Measurements from ENCODE around the gene BNC2. TPM values are rescaled to one million over a fixed set of nuclear protein-coding genes. Genes with fewer than 3 reads are reported as not detected.

The BNC2 gene
- total and polyA plus RNA-seq, 2 of the 13 experiments (the other 11 are each of a cell fraction or from before 2014, with no cell fraction given), result not detected

GRCh38 chr9:16801871-16802466, 68.5 kb downstream of the BNC2 start (continued):
- TF ChIP-seq CREBL2 (CRISPR knock-in tag; IDR thresholded peaks at IDR 0.05; ENCODE audit: borderline replicate concordance) (no peak), ZNF142 (CRISPR knock-in tag; IDR thresholded peaks at IDR 0.05) (no peak), TP53 (CRISPR knock-in tag; conservative IDR thresholded peaks at IDR 0.05) (no peak), AHR (CRISPR knock-in tag; IDR thresholded peaks at IDR 0.05) (no peak)

GRCh38 chr9:16796304-16796825, 74.1 kb downstream of the BNC2 start:
- Histone ChIP-seq H3K79me2 (ENCODE audit: insufficient read depth, low read length) (no peaks in the 10 kb centered on the region), H2AFZ (ENCODE audit: low read length) (no peak overlapping the region), H3K4me3 (replicated peaks in 1 of 3; ENCODE audit: insufficient read depth in 1 of 3, low read depth in 2 of 3, low read length in 3 of 3) (no peak overlapping the region), H4K20me1 (ENCODE audit: insufficient read depth, low read length) (no peaks in the 10 kb centered on the region), H3K4me1 (ENCODE audit: insufficient read depth, low read length) (no peaks in the 10 kb centered on the region), H3K27ac (ENCODE audit: extremely low read length, insufficient read depth, low read length) (no peak overlapping the region), H3K9ac (ENCODE audit: insufficient read depth, low read depth, low read length) (no peak overlapping the region), H3K27me3 (ENCODE audit: control insufficient read depth in 1 of 2, insufficient read depth in 2 of 2, low read length in 2 of 2) (no peaks in the 10 kb centered on the region), H3K36me3 (replicated peaks in 1 of 2; ENCODE audit: control insufficient read depth in 1 of 2, insufficient read depth in 2 of 2, low read length in 2 of 2) (no peaks in the 10 kb centered on the region), H3K4me2 (ENCODE audit: low read depth, low read length) (no peak overlapping the region), H3K9me3 (ENCODE audit: low read length) (no peaks in the 10 kb centered on the region)
- no peak for FAIRE-seq
- TF ChIP-seq CHCHD3 (CRISPR knock-in tag; IDR thresholded peaks at IDR 0.05) (no peak), PCBP1 (IDR thresholded peaks at IDR 0.05; ENCODE audit: borderline replicate concordance, low read depth, low read length) (0 out of 2 replicates have a peak, but pooled peaks have one; percentile 48), ZNF569 (CRISPR knock-in tag; IDR thresholded peaks at IDR 0.05; ENCODE audit: borderline replicate concordance) (no peak), KDM4B (CRISPR knock-in tag; IDR thresholded peaks at IDR 0.05) (no peak), ZNF160 (CRISPR knock-in tag; IDR thresholded peaks at IDR 0.05) (no peak), ZNF841 (CRISPR knock-in tag; IDR thresholded peaks at IDR 0.05; ENCODE audit: borderline replicate concordance) (no peak), HNRNPK (IDR thresholded peaks at IDR 0.05; ENCODE audit: low read depth, low read length, poor library complexity, severe bottlenecking) (peak; percentile 82), ZNF354B (CRISPR knock-in tag; IDR thresholded peaks at IDR 0.05) (no peak), KLF15 (CRISPR knock-in tag; IDR thresholded peaks at IDR 0.05; ENCODE audit: borderline replicate concordance) (no peak)
- intact Hi-C loops (cut with micrococcal nuclease; ENCODE audit: unreplicated experiment), result no loop called here
- ChIA-PET POLR2A (no interaction called here), CTCF (ENCODE audit: low intra/inter-chr PET ratio, low total read pairs) (no interaction called here)
- no TSS peak for BruUV-seq (replicated peaks)
- DNase-seq (ENCODE audit: low spot score), result no peak
- in situ Hi-C loops (cut with HindIII; ENCODE audit: extremely low pct_ligation_motif_present, low pct_unique_long_range_greater_than_20kb), result no loop called here
- WGBS (ENCODE audit: low lambda C conversion rate), result 10% methylated on average over 5 of the region's 5 CpGs
- ATAC-seq, result no peak
